ENCODE measurements around the gene FOSL1. TPM values are rescaled to one million over a fixed set of nuclear protein-coding genes. Genes with fewer than 3 reads are reported as not detected.

The FOSL1 gene
- total RNA-seq, 1 donor from 2014 or later, result 0.47 TPM

DNA sequence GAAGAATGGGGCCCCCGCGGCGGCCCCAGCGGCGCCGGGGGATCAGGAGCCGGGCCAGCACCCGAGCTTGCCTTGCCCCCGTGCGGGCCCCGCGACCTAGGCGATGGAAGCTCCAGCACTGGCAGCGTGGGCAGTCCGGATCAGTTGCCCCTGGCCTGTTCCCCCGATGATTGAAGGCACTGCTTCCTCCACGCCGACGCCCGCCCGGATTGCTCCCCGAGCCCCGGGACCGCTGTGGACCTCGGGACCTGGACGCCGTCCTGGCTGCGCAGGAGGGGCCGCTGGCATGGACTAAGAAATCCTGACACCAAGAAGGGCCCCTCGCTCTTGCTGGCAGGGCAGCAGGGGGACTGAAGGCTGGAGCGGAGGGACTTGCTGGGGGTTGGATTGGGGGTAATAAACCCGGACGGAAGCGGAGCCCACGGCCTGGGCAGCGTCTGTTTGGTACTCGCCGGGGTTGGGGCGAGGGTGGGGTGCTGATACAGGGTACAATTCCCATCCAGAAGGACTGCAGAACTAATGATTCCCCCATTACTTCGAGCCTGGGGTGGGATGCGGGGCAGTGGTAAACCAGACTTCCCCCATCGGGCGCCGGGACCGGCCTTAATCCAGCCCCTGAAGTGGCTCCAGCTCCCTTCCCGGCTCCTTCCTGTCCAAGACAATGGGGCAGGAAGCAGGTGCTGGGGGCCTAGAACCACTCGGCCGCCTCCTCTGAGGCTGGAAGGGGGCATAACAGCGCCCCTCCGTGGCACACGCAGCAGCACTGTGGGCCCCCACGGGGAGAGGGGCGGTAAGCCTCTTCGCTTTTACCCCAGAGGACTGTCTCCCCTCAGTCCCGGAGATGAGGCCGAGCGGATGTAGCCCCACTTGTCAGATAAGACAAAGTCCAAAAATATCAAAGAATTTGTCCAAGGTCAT lies 8.7 kb downstream of the FOSL1 start:
- no peaks in the 10 kb centered on the region for H3K9me3 ChIP-seq (replicated peaks)

DNA sequence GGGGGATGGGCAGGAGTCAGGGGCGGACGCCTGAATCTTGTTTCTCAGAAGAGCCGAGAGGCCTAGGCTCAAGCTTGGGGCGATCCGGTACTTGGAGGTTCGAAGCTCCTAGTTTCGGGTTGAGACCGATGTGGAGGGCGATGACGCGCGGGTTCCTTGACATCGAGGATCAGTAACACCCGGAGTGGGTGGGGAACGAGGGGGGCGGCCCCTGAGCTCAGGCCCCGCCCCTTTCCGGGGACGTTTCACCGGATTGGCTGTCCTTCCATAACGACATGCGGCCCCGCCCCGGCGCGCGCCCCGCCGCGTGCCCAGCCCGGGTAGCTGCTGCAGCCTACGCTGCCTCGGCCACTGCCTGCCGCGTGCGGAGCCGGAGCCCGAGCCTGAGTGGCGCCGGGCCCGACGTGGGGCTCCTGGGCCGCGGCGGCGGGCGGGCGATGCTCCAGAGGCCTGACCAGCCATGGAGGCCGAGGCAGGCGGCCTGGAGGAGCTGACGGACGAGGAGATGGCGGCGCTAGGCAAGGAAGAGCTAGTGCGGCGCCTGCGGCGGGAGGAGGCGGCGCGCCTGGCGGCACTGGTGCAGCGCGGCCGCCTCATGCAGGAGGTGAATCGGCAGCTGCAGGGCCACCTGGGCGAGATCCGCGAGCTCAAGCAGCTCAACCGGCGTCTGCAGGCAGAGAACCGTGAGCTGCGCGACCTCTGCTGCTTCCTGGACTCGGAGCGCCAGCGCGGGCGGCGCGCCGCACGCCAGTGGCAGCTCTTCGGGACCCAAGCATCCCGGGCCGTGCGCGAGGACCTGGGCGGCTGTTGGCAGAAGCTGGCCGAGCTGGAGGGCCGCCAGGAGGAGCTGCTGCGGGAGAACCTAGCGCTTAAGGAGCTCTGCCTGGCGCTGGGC lies 9.6 kb downstream of the FOSL1 start, which contains the start of gene CCDC85B:
Gene CCDC85B, plus strand, starts transcription at position 350 of the 895 bp plus-strand sequence. Its CDS starts 111 bp downstream, at position 461.
- H3K27me3 ChIP-seq (ENCODE audit: low read depth), result no peaks in the 10 kb centered on the region
- intact Hi-C loops (cut with micrococcal nuclease), result no loop called here
- peak within 1 kb of the TSS; percentile 99 for H3K27ac ChIP-seq (replicated peaks)
- TF ChIP-seq, protein P1, sequence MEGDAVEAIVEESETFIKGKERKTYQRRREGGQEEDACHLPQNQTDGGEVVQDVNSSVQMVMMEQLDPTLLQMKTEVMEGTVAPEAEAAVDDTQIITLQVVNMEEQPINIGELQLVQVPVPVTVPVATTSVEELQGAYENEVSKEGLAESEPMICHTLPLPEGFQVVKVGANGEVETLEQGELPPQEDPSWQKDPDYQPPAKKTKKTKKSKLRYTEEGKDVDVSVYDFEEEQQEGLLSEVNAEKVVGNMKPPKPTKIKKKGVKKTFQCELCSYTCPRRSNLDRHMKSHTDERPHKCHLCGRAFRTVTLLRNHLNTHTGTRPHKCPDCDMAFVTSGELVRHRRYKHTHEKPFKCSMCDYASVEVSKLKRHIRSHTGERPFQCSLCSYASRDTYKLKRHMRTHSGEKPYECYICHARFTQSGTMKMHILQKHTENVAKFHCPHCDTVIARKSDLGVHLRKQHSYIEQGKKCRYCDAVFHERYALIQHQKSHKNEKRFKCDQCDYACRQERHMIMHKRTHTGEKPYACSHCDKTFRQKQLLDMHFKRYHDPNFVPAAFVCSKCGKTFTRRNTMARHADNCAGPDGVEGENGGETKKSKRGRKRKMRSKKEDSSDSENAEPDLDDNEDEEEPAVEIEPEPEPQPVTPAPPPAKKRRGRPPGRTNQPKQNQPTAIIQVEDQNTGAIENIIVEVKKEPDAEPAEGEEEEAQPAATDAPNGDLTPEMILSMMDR (IDR thresholded peaks at IDR 0.05; ENCODE audit: borderline replicate concordance), result peak; percentile 35
- peak; percentile 99 for DNase-seq
- H3K4me1 ChIP-seq, result peaks cover 79% of the 10 kb centered on the region
- peak within 1 kb of the TSS; percentile 81 for H3K4me3 ChIP-seq
- H3K36me3 ChIP-seq, result peaks cover 14% of the 10 kb centered on the region
- no peaks in the 10 kb centered on the region for H3K9me3 ChIP-seq (replicated peaks)

More for the DNA sequence above, 8.7 kb downstream of the FOSL1 start:
- TF ChIP-seq, protein P1 (IDR thresholded peaks at IDR 0.05; ENCODE audit: borderline replicate concordance), result peak; percentile 51
- peak overlapping the region; percentile 81 for H3K4me3 ChIP-seq
- intact Hi-C loops (cut with micrococcal nuclease), result no loop called here
- no peaks in the 10 kb centered on the region for H3K27me3 ChIP-seq (ENCODE audit: low read depth)
- DNase-seq, result peak; percentile 64
- H3K36me3 ChIP-seq, result peaks cover 6% of the 10 kb centered on the region
- peaks cover 77% of the 10 kb centered on the region for H3K4me1 ChIP-seq
- peak overlapping the region; percentile 99 for H3K27ac ChIP-seq (replicated peaks)

DNA sequence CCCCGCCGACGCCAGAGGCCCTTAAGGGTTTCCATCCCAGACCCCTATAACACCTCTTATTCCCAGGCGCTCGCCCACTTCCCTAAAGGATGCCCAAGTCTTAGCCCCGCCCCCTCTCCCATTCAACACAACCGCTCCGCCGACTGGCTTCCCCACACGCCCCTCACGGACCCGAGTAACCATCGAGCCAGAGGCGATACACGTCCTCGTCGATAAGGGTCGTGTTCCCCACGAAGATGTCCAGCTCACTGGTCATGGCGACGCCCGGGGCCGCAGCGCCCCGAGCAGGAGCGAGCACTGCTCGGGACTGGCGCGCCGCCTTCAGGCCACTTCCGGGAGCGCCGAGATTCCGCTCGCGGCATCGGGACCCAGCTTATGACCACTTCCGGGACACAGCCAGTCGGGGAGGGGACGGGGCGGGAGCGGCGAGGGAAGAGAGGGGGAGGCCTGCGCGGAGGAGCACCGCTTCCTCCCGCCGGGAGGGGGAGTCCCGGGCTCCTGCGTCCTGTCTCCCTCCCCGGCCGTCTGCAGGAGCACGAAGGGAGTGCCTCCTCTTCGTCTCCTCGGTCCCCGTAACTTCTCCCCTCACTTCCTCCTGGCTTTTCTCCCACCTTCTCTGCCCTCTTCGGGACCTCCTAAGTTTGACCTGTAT lies 11.9 kb downstream of the FOSL1 start, which contains the start of gene FIBP:
Gene FIBP, minus strand, starts transcription at position 309 of the 652 bp plus-strand sequence. Its CDS starts 53 bp downstream, at position 256.
- H3K4me3 ChIP-seq, result peak within 1 kb of the TSS; percentile 81
- H3K9me3 ChIP-seq (replicated peaks), result no peaks in the 10 kb centered on the region
- H3K27ac ChIP-seq (replicated peaks), result peak within 1 kb of the TSS; percentile 99
- intact Hi-C loops (cut with micrococcal nuclease), result loop anchor here (10.0 kb wide), 1 partner anchor 107 kb away; no protein-coding TSS in a partner anchor
- H3K27me3 ChIP-seq (ENCODE audit: low read depth), result no peaks in the 10 kb centered on the region
- peak; percentile 98 for DNase-seq
- peaks cover 31% of the 10 kb centered on the region for H3K36me3 ChIP-seq
- H3K4me1 ChIP-seq, result peaks cover 77% of the 10 kb centered on the region
- TF ChIP-seq, protein P1 (IDR thresholded peaks at IDR 0.05; ENCODE audit: borderline replicate concordance), result peak; percentile 84

DNA sequence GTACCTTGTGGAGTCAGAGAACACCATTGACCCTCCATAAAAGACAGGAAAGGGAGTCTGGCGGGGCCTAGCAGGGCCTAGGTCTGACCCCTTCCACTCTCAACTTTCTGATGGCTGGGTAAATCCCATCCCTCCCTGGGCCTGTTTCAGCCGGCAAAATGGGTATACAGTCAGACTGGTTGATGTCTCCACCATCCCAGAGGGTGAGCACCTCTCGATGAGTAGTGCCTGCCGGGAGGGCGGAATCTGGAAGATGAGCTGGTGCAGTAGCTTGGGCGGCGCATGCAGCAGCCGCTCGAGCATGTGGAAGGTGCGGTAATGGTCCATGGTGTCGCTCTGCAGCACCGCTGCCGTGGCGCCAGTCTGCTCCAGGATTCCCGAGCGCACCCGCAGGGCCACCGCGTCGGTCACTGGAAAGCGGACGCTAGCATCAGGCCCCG lies 12.4 kb downstream of the FOSL1 start:
- Histone ChIP-seq H3K4me3 (peak overlapping the region; percentile 81), H3K27me3 (ENCODE audit: low read depth) (no peaks in the 10 kb centered on the region), H3K36me3 (peaks cover 37% of the 10 kb centered on the region), H3K27ac (replicated peaks) (peak overlapping the region; percentile 99), H3K4me1 (peaks cover 72% of the 10 kb centered on the region), H3K9me3 (replicated peaks) (no peaks in the 10 kb centered on the region)
- DNase-seq, result no peak
- intact Hi-C loops (cut with micrococcal nuclease), result loop anchor here (10.0 kb wide), 1 partner anchor 107 kb away; no protein-coding TSS in a partner anchor
- TF ChIP-seq, protein P1 (IDR thresholded peaks at IDR 0.05; ENCODE audit: borderline replicate concordance), result no peak
